Ishikawa (cell line): Measurements from ENCODE around the gene PDE10A.

Source experiments
- CEBPB ChIP-seq: IDR thresholded peaks from 2 replicates; pipeline ENCODE4 v1.6.1; 2012
- CREB1 ChIP-seq: IDR thresholded peaks from 2 replicates; pipeline ENCODE4 v1.6.1; 2012; ENCODE audit warnings: low read depth
- EP300 ChIP-seq: IDR thresholded peaks from 2 replicates; pipeline ENCODE4 v1.6.1; 2012; ENCODE audit warnings: borderline replicate concordance
- MAX ChIP-seq: IDR thresholded peaks from 2 replicates; pipeline ENCODE4 v1.6.1; 2012
- NFIC ChIP-seq: IDR thresholded peaks from 2 replicates; pipeline ENCODE4 v1.6.1; 2012
- RAD21 ChIP-seq: IDR thresholded peaks from 2 replicates; pipeline ENCODE4 v1.6.1; 2012; ENCODE audit warnings: low read depth
- REST ChIP-seq: IDR thresholded peaks from 2 replicates; pipeline ENCODE4 v1.6.1; 2012; ENCODE audit warnings: low read depth, mild to moderate bottlenecking
- TAF1 ChIP-seq: IDR thresholded peaks from 2 replicates; pipeline ENCODE4 v1.6.1; 2012; ENCODE audit warnings: low read depth, mild to moderate bottlenecking
- TCF12 ChIP-seq: IDR thresholded peaks from 2 replicates; pipeline ENCODE4 v1.6.1; 2012; ENCODE audit warnings: low read depth
- TEAD4 ChIP-seq: IDR thresholded peaks from 2 replicates; pipeline ENCODE4 v1.6.1; 2012
- YY1 ChIP-seq: IDR thresholded peaks from 2 replicates; pipeline ENCODE4 v1.6.1; 2012; ENCODE audit warnings: low read depth

- no peak for TF ChIP-seq REST
- no peak for TF ChIP-seq TAF1
- TF ChIP-seq YY1: no peak
- no peak for TF ChIP-seq CEBPB
- no peak for TF ChIP-seq NFIC
- no peak for TF ChIP-seq EP300
- no peak for TF ChIP-seq MAX
- no peak for TF ChIP-seq RAD21
- no peak for TF ChIP-seq TEAD4
- TF ChIP-seq CREB1: no peak
- no peak for TF ChIP-seq TCF12
Measured at GRCh38 chr6:165684333-165684732, 21.3 kb upstream of the PDE10A start.
